Measurements from ENCODE around the gene KDM6B. TPM values are rescaled to one million over a fixed set of nuclear protein-coding genes. Genes with fewer than 3 reads are reported as not detected.

Gene KDM6B
- total RNA-seq, 1 experiment from 2014 or later = 29.0 TPM

DNA sequence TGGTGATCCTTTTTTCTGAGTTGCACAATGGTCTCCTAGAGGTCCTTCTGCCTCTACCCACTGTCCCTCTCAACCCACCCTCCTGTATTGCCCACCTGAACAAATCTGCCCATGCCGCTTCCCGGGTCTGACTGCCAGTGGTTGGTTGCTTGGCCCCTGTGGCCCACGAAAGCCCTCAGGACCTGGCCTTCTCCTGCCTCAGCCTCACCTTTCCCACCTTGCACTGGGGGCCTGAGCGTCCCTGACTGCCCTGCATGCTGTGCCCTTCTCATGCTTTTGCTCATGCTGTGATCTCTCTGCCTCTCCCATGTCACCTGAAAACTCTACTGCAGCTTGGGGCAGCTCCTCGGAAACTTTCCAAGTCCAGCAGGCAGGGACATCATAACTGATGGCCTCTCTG, 13.8 kb upstream of the KDM6B start:
- DNase-seq = no peak
- H3K4me3 Mint-ChIP-seq (ENCODE audit: low read depth, unreplicated experiment) = no peak overlapping the region
- no peaks in the 10 kb centered on the region for H3K36me3 Mint-ChIP-seq (ENCODE audit: insufficient read depth, unreplicated experiment)
- TF ChIP-seq, protein P1, sequence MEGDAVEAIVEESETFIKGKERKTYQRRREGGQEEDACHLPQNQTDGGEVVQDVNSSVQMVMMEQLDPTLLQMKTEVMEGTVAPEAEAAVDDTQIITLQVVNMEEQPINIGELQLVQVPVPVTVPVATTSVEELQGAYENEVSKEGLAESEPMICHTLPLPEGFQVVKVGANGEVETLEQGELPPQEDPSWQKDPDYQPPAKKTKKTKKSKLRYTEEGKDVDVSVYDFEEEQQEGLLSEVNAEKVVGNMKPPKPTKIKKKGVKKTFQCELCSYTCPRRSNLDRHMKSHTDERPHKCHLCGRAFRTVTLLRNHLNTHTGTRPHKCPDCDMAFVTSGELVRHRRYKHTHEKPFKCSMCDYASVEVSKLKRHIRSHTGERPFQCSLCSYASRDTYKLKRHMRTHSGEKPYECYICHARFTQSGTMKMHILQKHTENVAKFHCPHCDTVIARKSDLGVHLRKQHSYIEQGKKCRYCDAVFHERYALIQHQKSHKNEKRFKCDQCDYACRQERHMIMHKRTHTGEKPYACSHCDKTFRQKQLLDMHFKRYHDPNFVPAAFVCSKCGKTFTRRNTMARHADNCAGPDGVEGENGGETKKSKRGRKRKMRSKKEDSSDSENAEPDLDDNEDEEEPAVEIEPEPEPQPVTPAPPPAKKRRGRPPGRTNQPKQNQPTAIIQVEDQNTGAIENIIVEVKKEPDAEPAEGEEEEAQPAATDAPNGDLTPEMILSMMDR (IDR thresholded peaks at IDR 0.05; ENCODE audit: unreplicated experiment) = no peak
- BruUV-seq (replicated peaks) = no TSS peak
- no peak overlapping the region for H3K27ac Mint-ChIP-seq (ENCODE audit: unreplicated experiment)
- H3K4me1 Mint-ChIP-seq (ENCODE audit: low read depth, unreplicated experiment) = peaks cover 6% of the 10 kb centered on the region
- H3K9me3 Mint-ChIP-seq (ENCODE audit: low read depth, unreplicated experiment) = no peaks in the 10 kb centered on the region
- peaks cover 75% of the 10 kb centered on the region for H3K27me3 Mint-ChIP-seq (ENCODE audit: unreplicated experiment)
- CTCF ChIA-PET = no interaction called here
- intact Hi-C loops (cut with micrococcal nuclease; ENCODE audit: unreplicated experiment) = no loop called here

DNA sequence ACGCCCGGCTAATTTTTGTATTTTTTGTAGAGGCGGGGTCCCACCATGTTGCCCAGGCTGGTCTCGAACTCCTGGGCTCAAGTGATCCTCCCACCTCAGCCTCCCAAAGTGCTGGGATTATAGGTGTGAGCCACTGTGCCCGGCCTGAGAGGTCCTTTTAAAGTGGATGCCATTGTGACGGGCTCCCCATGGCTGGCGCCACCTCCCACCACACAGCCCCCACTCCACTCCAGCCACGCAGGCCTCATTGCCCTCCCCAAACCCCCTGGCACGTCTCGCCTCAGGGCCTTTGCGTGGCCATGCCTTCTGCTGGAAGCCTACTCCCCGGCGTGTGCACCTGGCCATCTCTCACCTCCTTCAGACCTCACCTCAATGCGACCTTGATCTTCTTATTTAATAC, 11.9 kb upstream of the KDM6B start:
- CTCF ChIA-PET = interaction anchor here (0.6 to 1.7 kb wide), 3 partner anchors 9 to 189 kb away, joined by 3 to 5 read pairs (median 5); partner anchors contain the start of gene NAA38
- intact Hi-C loops (cut with micrococcal nuclease; ENCODE audit: unreplicated experiment) = loop anchor here (1.0 kb wide), 1 partner anchor 35 kb away; the partner anchor contains the start of gene NAA38

DNA sequence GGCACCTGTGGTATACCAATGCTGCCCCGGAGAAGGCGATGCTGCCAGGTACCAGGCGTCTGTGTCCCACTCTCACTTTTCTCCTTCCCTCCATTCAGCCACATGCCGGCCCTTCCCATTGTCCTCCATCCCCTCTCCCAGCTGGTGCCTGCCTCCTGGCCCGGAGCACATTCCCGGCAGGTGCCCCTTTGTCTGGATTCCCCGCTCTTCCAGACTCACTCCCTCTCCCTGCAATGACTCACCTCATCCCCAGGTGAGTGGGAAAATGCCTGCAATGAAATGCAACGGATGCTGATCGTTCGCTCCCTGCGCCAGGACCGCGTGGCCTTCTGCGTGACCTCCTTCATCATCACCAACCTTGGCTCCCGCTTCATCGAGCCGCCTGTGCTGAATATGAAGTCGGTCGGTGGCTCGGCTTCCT, 10.4 kb upstream of the KDM6B start:
- H3K36me3 Mint-ChIP-seq (ENCODE audit: insufficient read depth, unreplicated experiment) = no peaks in the 10 kb centered on the region
- H3K9me3 Mint-ChIP-seq (ENCODE audit: low read depth, unreplicated experiment) = no peaks in the 10 kb centered on the region
- CTCF ChIA-PET = interaction anchor here (0.7 kb wide), 1 partner anchor 81 kb away, joined by 3 read pairs; no protein-coding TSS in a partner anchor
- BruUV-seq (replicated peaks) = no TSS peak
- no peak overlapping the region for H3K27ac Mint-ChIP-seq (ENCODE audit: unreplicated experiment)
- DNase-seq = no peak
- H3K4me3 Mint-ChIP-seq (ENCODE audit: low read depth, unreplicated experiment) = no peak overlapping the region
- H3K4me1 Mint-ChIP-seq (ENCODE audit: low read depth, unreplicated experiment) = peaks cover 8% of the 10 kb centered on the region
- TF ChIP-seq, protein P1 (IDR thresholded peaks at IDR 0.05; ENCODE audit: unreplicated experiment) = no peak
- intact Hi-C loops (cut with micrococcal nuclease; ENCODE audit: unreplicated experiment) = no loop called here
- peaks cover 78% of the 10 kb centered on the region for H3K27me3 Mint-ChIP-seq (ENCODE audit: unreplicated experiment)

More for the DNA sequence above, 11.9 kb upstream of the KDM6B start:
- Mint-ChIP-seq H3K27ac (ENCODE audit: unreplicated experiment) (no peak overlapping the region), H3K36me3 (ENCODE audit: insufficient read depth, unreplicated experiment) (no peaks in the 10 kb centered on the region), H3K4me3 (ENCODE audit: low read depth, unreplicated experiment) (no peak overlapping the region), H3K9me3 (ENCODE audit: low read depth, unreplicated experiment) (no peaks in the 10 kb centered on the region), H3K4me1 (ENCODE audit: low read depth, unreplicated experiment) (peaks cover 8% of the 10 kb centered on the region), H3K27me3 (ENCODE audit: unreplicated experiment) (peaks cover 80% of the 10 kb centered on the region)
- DNase-seq = no peak
- BruUV-seq (replicated peaks) = no TSS peak
- TF ChIP-seq, protein P1 (IDR thresholded peaks at IDR 0.05; ENCODE audit: unreplicated experiment) = no peak

DNA sequence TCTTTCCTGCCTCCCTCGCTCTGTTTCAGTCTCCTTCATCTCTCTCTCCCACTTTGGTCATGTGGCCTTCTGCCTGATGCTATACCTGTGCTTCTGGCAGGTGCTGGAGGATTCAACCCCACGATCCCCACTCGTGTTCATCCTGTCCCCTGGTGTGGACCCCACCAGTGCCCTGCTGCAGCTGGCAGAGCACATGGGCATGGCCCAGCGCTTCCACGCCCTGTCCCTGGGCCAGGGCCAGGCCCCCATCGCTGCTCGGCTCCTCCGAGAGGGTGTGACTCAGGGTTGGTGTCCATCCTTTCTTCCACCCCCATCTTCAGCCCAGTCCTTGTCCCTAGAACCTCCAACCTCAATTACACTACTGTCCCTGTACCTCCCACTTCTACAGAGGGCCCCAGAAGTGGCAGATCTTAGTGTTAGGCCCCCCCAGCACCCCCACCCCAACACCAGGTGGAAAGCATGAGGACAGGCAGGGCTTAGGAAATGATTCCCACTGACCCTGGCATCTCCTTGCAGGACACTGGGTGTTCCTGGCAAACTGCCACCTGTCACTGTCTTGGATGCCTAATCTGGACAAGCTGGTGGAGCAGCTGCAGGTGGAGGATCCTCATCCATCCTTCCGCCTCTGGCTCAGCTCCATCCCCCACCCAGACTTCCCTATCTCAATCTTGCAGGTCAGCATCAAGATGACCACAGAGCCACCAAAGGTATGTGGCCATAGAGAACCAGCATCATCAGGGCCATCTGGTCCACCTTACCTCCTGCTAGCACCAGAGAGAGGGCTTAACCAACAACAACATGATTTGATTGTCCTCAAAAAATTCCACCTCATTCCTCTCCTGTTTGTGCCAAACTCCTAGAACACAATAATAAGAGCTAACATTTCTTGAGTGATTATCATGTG, 9.7 kb upstream of the KDM6B start:
- peaks cover 8% of the 10 kb centered on the region for H3K4me1 Mint-ChIP-seq (ENCODE audit: low read depth, unreplicated experiment)
- no peaks in the 10 kb centered on the region for H3K9me3 Mint-ChIP-seq (ENCODE audit: low read depth, unreplicated experiment)
- no TSS peak for BruUV-seq (replicated peaks)
- no peaks in the 10 kb centered on the region for H3K36me3 Mint-ChIP-seq (ENCODE audit: insufficient read depth, unreplicated experiment)
- no peak overlapping the region for H3K27ac Mint-ChIP-seq (ENCODE audit: unreplicated experiment)
- intact Hi-C loops (cut with micrococcal nuclease; ENCODE audit: unreplicated experiment) = no loop called here
- peaks cover 77% of the 10 kb centered on the region for H3K27me3 Mint-ChIP-seq (ENCODE audit: unreplicated experiment)
- TF ChIP-seq, protein P1 (IDR thresholded peaks at IDR 0.05; ENCODE audit: unreplicated experiment) = no peak
- DNase-seq = no peak
- CTCF ChIA-PET = interaction anchor here (0.7 to 1.2 kb wide), 3 partner anchors 21 to 183 kb away, joined by 3 to 5 read pairs (median 3); no protein-coding TSS in a partner anchor
- no peak overlapping the region for H3K4me3 Mint-ChIP-seq (ENCODE audit: low read depth, unreplicated experiment)

Data from Calu3 (cell line).